Right lobe of liver (tissue), 6 donors: ENCODE data around the gene SREBF2. TPM values are rescaled to one million over a fixed set of nuclear protein-coding genes. Genes with fewer than 3 reads are reported as not detected.

Source experiments
- ATAC-seq, 4 donors: fragments of 200-7000 bp; cut with Tn5 transposase; one replicate each; pipeline ENCODE4 v1.9.1; 2020; ENCODE audit warnings: mild to moderate bottlenecking in 4 of 4, moderate library complexity in 4 of 4
- DNase-seq, 3 donors: peaks; one replicate each; pipeline ENCODE4 v3.0.0-alpha.2; 2020
- H3K27ac ChIP-seq, 3 donors: fragments of 200-600 bp; one replicate each; pipeline ENCODE4 v1.8.0; 2022
- H3K27me3 ChIP-seq, 2 donors: fragments of 200-600 bp; one replicate each; pipeline ENCODE4 v1.8.0; 2022
- H3K36me3 ChIP-seq, 4 donors: fragments of 200-600 bp; sonication (generic) in 1 of 4; one replicate each; pipeline versions ENCODE4 v1.5.1 to v1.8.0; 2017 to 2022; ENCODE audit warnings: control low read depth in 1 of 4
- H3K4me1 ChIP-seq, 4 donors: fragments of 200-600 bp; sonication (generic) in 1 of 4; one replicate each; pipeline versions ENCODE4 v1.5.1 to v1.8.0; 2017 to 2022; ENCODE audit warnings: control low read depth in 1 of 4
- H3K4me3 ChIP-seq, 3 donors: fragments of 200-600 bp; one replicate each; pipeline ENCODE4 v1.8.0; 2022
- H3K9me3 ChIP-seq, 4 donors: fragments of 200-600 bp; sonication (generic) in 1 of 4; one replicate each; pipeline versions ENCODE4 v1.5.1 to v1.8.0; 2017 to 2022; ENCODE audit warnings: control low read depth in 1 of 4
- POLR2A ChIP-seq: fragments of 450-650 bp; IDR thresholded peaks from one replicate; pipeline ENCODE4 v1.6.1; 2017; ENCODE audit warnings: antibody characterized with exemption, mild to moderate bottlenecking
- WGBS: methylation state at CpG from one replicate; pipeline ENCODE4 v1.1.6; 2018; ENCODE audit warnings: low coverage, low lambda C conversion rate; ENCODE audit not compliant: insufficient coverage; ENCODE audit errors: missing lambda C conversion rate; 5-methylcytosine and 5-hydroxymethylcytosine counted together
- intact Hi-C, 2 donors: fragments of 100-400 bp; cut with DNase I; formaldehyde crosslinking; loops; one replicate each; pipeline versions ENCODE4 v1.11.2 to v1.14.1; 2022
- total RNA-seq, 6 experiments: library from RNA; depleted of rRNA in 2 of 6; stranded (reverse); fragments of >200 nt in 2 of 6; fragmentation: NEBNext Ultra II Directional in 3 of 6; extraction: Animal tissue kit (Norgen Biotek cat#: 25700) in 3 of 6; gene quantifications; one replicate each; pipeline versions ENCODE4 v1.1.0 to v1.2.4, GENCODE V29; 2016 to 2023
- TF ChIP-seq, protein P1 (sequence below), 4 donors: fragments of 200-600 bp in 3 of 4; fragments of 450-650 bp in 1 of 4; IDR thresholded peaks; one replicate each; pipeline versions ENCODE4 v1.5.1 to v1.8.0; 2016 to 2022; ENCODE audit warnings: antibody characterized with exemption in 4 of 4, mild to moderate bottlenecking in 2 of 4
- donor health status: DM: no; HTN: yes; CAD: no.
- donor health status: DM: no; HTN: no; CAD: no.
- donor health status: DM: no; HTN: no; CAD: no.
- donor health status: DM: no; HTN: yes; CAD: no.
- donor health status: DM: no; HTN: yes; CAD: no.

SREBF2 gene
- total RNA-seq, 6 experiments from 2014 or later: 26.7 to 63.4 (median 37.2) TPM

GRCh38 chr22:41857155-41857859 lies 24.4 kb downstream of the SREBF2 start:
- WGBS: 54% methylated on average over 6 of the region's 7 CpGs
- DNase-seq (no peak), ATAC-seq (peak; percentile 40 to 65 (median 54))
- Histone ChIP-seq H3K9me3 (no peaks in the 10 kb centered on the region), H3K4me3 (no peak overlapping the region), H3K27ac (no peak overlapping the region), H3K27me3 (no peaks in the 10 kb centered on the region), H3K4me1 (peaks cover 0 to 3% (median 0%) of the 10 kb centered on the region in 4 donors), H3K36me3 (peaks cover 0 to 5% (median 0%) of the 10 kb centered on the region in 4 donors)
- TF ChIP-seq, protein P1, sequence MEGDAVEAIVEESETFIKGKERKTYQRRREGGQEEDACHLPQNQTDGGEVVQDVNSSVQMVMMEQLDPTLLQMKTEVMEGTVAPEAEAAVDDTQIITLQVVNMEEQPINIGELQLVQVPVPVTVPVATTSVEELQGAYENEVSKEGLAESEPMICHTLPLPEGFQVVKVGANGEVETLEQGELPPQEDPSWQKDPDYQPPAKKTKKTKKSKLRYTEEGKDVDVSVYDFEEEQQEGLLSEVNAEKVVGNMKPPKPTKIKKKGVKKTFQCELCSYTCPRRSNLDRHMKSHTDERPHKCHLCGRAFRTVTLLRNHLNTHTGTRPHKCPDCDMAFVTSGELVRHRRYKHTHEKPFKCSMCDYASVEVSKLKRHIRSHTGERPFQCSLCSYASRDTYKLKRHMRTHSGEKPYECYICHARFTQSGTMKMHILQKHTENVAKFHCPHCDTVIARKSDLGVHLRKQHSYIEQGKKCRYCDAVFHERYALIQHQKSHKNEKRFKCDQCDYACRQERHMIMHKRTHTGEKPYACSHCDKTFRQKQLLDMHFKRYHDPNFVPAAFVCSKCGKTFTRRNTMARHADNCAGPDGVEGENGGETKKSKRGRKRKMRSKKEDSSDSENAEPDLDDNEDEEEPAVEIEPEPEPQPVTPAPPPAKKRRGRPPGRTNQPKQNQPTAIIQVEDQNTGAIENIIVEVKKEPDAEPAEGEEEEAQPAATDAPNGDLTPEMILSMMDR (IDR thresholded peaks at IDR 0.05): peak; percentile 38 to 49 (median 42)
- no peak for TF ChIP-seq POLR2A
- intact Hi-C loops: no loop called here

DNA sequence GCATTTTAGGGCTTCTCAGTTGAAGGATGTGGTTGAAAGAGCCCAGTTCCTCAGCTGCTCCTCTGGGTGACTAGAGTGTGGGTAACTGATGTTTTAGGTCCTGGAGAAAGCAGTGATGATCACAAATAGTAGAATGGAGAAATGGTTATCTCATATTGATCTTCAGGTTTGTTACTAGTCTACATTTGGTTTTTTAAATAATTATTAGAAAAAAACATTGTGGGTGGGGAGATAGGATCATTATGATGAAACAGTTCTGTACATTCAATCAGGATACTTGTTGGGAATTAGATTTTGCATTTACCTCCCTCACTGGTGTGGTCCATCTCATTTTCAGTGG lies 24.9 kb downstream of the SREBF2 start:
- no peaks in the 10 kb centered on the region for H3K27me3 ChIP-seq
- H3K9me3 ChIP-seq: no peaks in the 10 kb centered on the region
- H3K4me1 ChIP-seq: peaks cover 0 to 3% (median 0%) of the 10 kb centered on the region in 4 donors
- DNase-seq (no peak), ATAC-seq (no peak)
- intact Hi-C loops: no loop called here
- H3K4me3 ChIP-seq: no peak overlapping the region
- TF ChIP-seq POLR2A: no peak
- TF ChIP-seq, protein P1 (IDR thresholded peaks at IDR 0.05): no peak
- H3K27ac ChIP-seq: no peak overlapping the region
- H3K36me3 ChIP-seq: peaks cover 0 to 5% (median 0%) of the 10 kb centered on the region in 4 donors

DNA sequence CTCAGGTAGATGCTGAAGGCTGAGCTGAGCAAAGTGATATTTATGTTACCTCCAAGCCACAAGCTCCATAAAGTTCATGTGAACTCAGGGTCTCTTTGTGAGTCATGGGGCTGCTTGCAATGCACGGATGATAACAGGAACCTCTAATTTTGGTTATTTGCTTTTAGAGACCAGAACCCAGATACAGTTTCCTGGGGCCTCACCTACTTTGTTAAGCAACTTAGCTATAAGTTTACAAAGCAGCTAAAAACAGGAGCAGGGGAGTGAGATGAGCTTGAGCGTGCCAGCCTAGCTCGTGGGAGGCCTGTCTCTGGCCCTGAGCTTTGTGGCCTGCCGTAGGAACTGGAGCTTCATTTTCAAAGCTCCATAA lies 29.2 kb downstream of the SREBF2 start:
- H3K4me3 ChIP-seq: no peak overlapping the region
- H3K27me3 ChIP-seq: no peaks in the 10 kb centered on the region
- no peak overlapping the region for H3K27ac ChIP-seq
- H3K36me3 ChIP-seq: peaks cover 0 to 12% (median 0%) of the 10 kb centered on the region in 4 donors
- DNase-seq: no peak
- intact Hi-C loops: no loop called here
- ATAC-seq: no peak
- H3K9me3 ChIP-seq: no peaks in the 10 kb centered on the region
- peaks cover 0 to 3% (median 0%) of the 10 kb centered on the region in 4 donors for H3K4me1 ChIP-seq
- WGBS: 71% methylated on average over 2 of the region's 4 CpGs
- no peak for TF ChIP-seq POLR2A
- TF ChIP-seq, protein P1 (IDR thresholded peaks at IDR 0.05): no peak

- Histone ChIP-seq H3K4me1 (peaks cover 0 to 3% (median 0%) of the 10 kb centered on the region in 4 donors), H3K9me3 (no peaks in the 10 kb centered on the region), H3K4me3 (no peak overlapping the region), H3K36me3 (peaks cover 0 to 18% (median 0%) of the 10 kb centered on the region in 4 donors), H3K27ac (no peak overlapping the region), H3K27me3 (no peaks in the 10 kb centered on the region)
- intact Hi-C loops: no loop called here
- no peak for DNase-seq
- TF ChIP-seq, protein P1 (IDR thresholded peaks at IDR 0.05): no peak
- TF ChIP-seq POLR2A: no peak
- 88% methylated on average over 8 of the region's 11 CpGs for WGBS
- peak in 2 of 4 donors; percentile 11 to 18 for ATAC-seq
Observed at GRCh38 chr22:41862530-41863266, 29.8 kb downstream of the SREBF2 start.
